Stimulated activated CD4-positive, alpha-beta T cell treated with anti-CD3 and anti-CD28 coated beads, TNF-alpha, amount 100 ng/mL, for 1 hour (primary cell): ENCODE measurements around the gene LRRD1.
"Not testable (repeated sequence)": the region's sequence is repeated elsewhere in the genome, so short reads cannot be mapped to it uniquely, and the experiment has no call there.

Experiments
- DNase-seq, 3 donors: peaks; one replicate each; pipeline ENCODE4 v3.0.0-alpha.2; 2020; ENCODE audit warnings: low read depth in 3 of 3, low spot score in 1 of 3

LRRD1 gene

DNA sequence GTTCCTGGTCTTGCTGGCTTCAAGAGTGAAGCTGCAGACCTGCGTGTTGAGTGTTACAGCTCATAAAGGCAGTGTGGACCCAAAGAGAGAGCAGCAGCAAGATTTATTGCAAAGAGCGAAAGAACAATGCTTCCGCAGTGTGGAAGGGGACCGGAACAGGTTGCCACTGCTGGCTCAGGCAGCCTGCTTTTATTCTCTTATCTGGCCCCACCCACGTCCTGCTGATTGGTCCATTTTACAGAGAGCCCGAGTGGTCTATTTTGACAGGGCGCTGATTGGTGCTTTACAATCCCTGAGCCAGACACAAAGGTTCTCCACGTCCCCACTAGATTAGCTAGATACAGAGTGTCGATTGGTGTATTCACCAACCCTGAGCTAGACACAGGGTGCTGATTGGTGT is 36.2 kb downstream of the LRRD1 start:
- not testable (repeated sequence) for DNase-seq

DNA sequence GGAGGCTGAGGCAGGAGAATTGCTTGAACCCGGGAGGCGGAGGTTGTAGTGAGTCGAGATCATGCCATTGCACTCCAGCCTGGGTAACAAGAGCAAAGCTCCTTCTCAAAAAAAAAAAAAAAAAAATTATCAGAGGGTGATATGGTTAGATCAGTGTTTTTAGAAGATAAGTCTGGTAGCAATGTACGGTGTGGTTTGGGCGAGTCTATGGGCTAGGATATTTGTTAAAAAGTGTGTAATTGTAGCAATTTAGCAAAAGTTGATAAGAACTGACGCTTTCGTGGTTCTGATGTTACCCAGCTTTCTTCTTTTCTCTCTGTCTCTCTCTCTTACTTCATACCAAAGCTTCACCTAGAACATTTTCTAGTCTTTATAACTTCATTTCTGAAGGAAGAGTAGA is 37.8 kb downstream of the LRRD1 start:
- DNase-seq = no peak

DNA sequence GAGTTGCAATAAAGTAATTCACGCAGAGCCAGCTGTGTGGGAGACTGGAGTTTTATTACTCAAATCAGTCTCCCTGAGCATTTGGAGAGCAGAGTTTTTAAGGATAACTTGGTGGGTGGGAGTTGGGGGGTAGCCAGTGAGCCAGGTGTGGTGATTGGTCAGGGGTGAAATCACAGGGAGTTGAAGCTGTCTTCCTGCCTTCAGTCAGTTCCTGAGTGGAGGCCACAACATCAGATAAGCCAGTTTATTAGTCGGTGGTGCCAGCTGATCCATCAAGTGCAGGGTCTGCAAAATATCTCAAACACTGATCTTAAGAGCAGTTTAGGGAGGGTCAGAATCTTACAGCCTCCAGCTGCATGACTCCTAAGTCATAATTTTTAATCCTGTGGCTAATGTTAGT is 41.4 kb downstream of the LRRD1 start:
- DNase-seq = no peak

DNA sequence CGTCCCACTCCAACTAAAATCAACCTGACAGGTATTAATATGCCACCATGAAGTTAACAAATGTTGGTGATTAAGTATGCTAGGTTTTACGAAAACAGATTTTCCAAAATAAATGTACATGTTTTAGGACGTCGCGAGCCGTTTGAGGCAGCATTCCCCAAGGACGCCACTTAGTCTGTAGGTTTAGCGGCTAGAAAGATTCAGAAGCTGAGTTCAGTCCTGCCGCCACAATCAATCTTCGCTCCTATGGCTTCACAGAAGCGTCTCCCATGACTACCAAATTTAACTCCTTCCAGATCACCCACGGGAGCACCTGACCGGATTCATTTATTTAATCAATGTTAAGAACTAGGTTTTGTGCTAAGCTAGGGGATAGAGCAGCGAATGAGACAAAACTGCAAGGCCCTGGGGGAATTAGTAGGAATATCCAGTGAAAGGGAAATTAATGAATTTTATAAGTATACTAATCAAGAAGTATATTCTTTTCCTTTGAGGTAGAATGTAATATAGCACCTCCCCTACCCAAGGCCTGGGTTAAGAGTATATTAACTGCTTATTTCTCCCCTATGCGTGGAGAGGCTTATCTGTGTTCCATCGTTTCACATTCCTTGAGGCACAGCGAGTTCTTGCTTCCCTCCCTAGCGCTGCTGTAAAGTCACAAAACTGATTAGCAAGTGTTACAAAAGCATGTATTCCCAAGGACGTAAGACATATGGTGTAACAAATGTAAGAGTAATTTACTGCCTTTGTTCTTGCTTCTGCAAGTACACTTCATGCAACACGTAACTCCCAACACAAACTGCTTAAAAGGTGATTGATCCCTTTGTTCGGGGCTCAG is 43.7 kb downstream of the LRRD1 start:
- no peak for DNase-seq

DNA sequence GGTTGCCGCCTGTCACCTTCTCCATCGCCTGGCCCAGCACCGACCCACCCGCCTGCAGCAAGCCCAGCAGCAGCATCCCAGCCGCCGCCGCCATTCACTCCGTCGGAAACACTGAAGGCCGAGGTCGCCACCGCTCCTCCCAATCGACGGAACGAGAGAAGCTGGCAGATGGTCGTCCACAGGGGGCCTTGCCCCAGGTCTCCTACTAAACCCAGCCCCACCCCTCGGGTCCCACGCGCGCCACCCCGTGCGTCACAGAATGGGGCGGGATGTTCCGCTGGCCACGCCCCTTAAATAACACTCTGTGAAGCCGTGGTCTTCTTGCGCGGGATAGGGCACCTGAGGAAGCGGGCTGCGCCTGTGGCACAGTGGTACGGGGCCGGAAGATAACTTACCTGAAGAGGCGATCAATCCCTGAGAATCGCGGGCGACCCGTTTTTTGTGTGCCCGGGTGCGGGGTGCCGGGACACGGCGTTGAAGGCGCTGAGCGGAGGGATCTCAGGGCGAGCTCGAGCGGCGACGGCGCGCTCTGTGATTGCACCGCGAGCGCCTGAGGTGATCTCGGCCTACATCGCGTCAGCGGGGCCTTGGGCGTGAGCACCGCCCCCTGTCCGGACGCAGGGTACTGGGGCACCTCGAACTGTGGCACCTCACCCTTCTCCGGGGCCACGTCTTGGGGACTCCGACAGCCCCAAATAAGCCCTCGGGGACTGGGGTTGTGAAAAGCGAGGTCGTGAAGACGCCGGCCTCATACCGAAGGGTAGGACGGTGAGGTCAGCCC is 44.5 kb downstream of the LRRD1 start, which contains the start of gene CYP51A1:
TSS of gene CYP51A1 (minus strand) at position 207 of the 781 bp plus-strand sequence. CDS start at position 94, 113 bp downstream.
- DNase-seq = peak; percentile 75 to 90 (median 81)

DNA sequence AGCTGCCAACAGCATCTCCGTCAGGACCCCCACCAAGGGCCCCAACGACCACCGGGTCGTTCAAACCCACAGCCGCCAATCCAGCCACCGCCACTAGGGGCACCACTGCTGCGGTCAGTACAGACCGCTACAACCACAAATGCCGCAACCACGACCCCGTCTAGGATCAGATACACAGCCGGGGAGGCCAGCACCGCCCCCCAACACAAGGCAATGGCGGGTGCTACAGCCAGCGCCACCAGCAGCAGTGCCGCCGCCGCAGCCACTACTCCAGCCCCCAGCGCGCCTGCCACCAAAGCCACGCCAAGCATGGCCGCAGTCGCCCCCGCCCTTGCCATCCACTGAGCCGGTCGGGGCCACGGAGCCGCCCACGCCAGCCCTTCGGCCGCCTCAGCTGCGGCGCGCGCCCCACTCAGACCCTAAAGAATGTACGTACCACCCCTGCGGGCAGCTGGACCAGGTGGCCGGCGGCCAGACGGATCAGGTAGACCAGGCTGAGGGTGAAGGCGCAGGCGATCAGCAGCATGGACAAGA is 45.1 kb downstream of the LRRD1 start:
- peak in 2 of 3 donors; percentile 13 to 31 for DNase-seq

DNA sequence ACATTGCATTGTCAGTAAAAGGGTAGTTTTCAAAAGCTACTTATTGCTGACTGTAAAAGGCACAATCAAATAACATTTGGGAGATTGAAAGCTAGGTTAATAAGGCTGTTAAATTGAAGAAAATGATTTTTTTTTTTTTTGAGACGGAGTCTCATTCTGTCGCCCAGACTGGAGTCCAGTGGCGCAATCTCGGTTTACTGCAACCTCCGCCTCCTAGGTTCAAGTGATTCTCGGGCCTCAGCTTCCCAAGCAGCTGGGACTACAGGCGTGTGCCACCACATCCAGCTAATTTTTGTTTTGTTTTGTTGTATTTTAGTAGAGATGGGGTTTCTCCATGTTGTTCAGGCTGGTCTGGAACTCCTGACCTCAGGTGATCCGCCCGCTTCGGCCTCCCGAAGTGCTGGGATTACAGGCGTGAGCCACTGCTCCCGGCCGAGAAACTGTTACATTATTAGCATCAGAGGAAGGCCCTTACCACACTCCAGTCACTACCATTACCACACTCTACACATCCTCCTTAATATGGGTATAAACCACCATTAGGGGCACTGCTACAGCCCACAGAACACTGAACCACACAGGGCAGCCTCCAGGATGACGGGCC is 45.7 kb downstream of the LRRD1 start:
- DNase-seq = no peak

DNA sequence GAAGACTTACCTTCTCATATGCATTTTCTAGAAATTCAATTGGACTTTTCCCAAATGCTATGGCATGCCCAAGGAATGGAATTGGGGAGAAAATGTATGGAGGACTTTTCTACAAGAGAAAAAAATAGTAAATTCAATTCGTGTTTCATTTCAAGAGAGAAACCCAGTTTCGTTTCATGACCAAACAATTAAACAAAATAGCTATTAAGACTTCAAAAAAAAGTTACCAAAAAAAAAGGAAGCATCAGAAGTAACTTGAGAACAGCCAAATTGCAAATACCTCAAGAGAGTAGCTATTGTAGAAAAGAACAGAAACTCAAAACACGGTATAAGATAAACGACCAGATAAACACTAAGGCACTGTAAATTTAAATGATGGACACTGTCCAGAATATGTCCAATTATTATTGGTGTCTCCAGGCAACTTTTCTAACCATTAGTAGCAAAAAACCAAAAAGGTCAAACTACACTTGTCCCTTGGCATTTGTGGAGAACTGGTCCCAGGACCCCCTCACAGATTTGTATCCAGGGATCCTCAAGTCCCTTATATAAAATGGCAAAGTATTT is 47.1 kb downstream of the LRRD1 start:
- DNase-seq = no peak

DNA sequence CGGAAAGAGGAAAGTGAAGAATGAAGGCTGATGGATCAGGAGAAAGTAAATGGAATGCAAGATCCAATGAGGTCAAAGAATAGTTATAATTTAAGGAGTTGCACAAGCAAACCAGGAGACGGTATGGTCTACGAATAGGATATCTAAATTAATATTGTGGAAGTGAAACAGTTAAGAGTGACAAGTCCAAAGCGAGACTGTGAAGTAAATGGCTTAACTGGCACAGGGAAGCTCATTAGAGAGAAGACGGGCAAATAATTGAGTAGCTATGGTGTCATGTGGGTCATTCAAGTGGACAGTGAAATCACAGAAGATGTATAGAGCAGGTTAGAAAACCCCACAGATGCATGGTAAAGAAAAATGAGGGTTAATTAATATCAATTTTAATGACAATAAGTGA is 47.8 kb downstream of the LRRD1 start:
- no peak for DNase-seq

DNA sequence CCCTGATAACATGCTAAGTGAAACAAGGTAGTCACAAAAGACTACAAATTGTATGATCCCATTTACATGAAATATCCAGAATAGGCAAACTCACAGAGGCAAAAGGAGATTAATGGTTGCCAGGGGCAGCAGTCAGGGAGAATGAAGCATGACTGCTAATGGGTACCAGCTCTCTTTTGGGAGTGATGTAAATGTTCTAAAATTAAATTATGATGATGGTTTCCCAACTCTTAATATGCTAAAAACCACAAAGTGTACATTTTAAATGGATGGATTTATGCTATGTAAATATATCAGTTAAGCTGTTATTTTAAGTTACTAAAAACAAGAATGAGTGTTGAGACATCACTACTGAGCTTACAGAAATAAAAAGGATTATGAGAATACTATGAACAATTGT is 57.3 kb downstream of the LRRD1 start:
- DNase-seq = no peak

DNA sequence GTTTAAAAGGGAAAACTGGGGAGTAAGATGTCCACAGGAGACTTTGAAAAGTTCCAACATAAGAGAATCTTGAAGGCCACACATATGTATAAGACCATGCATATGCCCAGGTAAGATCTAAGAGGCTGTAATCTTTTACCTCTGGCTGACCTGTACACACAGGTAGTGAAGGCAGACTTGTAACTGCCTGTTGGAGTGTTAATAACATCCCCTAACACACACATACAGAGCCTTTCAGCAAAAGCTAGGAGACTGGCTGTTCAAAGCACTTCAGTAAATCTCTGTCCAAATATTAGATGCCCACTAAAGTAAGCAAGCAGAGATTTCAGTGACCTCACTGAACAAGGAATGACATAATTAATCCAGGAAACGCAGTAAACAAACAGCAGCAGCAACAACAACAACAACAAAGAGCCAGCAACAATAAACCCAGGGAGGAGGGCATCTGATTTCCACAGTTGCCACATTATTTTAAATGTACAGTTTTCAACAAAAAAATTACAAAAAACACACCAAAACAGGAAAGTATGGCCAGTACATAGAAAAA is 59.7 kb downstream of the LRRD1 start:
- DNase-seq = no peak

DNA sequence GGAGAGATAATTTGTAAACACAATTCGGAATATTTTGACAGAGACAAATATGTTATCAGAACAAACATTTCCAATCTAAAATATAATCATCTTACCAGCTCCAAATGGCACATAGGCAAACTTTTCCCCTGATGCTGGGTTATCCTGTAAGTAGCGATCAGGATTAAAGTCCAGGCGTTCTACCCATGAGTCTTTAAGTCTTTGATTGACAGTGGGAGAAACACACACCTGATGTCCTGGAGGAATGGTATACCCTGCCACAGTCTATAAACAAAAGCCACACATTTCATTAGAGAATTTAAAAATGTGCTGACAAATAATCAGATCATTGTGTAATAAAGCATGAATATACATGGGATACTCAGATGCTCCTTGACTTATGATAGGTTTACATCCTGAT is 62.0 kb downstream of the LRRD1 start:
- DNase-seq = no peak

DNA sequence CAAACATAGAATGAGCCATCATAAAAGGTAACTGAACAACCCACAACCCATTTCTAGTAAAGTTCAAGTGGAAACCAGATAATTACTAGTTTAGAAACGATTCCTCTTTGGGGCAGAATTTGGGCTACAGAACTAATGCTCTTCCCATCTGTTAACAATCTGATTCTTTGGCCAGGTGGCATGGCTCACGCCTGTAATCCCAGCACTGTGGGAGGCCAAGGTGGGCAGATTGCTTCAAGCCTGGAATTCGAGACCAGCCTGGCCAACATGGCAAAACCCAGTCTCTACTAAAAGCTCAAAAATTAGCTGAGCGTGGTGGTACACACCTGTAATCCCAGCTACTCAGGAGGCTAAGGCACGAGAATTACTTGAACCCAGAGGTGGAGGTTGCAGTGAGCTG is 63.1 kb downstream of the LRRD1 start:
- no peak for DNase-seq

DNA sequence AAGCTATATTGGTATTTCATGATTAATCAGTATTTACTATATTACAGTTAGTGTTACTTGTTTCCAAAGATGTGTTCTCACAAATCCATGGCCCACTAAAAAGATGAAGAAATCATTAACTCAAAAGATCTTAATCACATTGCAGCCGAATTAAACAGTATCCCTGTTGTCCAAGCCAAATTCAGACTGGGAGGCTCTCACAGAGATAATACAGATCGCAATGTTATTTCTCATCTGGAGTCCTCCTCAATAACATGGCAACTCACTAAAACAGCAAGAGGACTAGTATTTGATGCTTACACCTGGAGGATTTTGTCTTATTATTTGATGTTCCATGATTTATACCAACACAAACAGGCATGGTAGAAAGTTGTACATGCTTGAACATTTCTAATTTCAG is 68.1 kb downstream of the LRRD1 start:
- no peak for DNase-seq

DNA sequence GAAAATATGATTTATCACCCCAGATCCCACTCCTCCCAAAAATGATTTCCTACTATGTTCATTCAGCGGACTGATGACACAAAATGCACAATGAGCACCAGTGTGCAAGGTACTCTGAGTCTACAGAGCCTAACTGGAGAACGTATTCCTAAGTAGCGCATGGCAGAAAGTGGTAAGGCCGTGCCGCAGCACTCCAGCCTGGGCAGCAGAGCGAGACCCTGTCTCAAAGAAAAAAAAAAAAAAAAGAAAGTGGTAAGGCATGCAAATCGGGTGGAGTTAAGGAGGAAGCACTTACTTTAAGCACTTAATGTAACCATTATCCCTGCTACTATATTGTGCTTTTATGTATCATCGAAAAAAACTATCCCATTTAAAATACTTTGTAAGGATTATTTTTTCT is 70.1 kb downstream of the LRRD1 start:
- DNase-seq = no peak

DNA sequence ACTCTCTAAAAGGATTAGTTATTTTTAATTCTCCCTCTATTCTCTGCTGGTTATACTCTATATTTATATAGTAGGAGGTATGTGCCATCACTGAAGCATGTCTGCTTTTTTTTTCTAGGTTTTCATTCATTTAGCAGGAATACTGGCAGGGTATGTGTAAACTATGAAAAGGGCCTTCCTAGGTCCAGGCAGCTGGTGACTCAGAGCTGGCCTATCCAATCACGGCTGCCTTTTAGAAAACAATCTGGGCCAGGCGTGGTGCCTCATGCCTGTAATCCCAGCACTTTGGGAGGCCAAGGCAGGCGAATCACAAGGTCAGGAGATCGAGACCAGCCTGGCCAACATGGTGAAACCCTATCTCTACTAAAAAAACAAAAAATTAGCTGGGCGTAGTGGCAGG is 76.1 kb downstream of the LRRD1 start:
- DNase-seq = not testable (repeated sequence)

DNA sequence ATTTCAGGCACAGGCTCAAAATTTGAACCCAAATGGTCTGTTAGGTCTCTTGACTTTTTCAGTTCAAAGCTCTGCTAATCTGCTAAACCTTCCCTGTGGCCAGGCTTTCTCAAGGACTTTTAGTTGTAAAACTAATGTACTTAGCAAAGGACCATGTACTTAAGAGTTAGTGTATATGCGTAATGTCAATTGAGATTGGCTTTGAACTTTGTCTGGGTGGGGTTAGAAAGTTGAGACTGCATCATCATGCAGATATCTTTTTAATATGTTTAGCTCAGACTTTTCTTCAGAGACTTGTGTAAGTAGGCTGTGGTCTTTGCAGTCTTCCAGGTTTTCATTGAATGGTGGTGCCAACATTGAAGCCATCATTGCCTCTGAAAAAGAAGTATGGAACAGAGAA is 78.4 kb downstream of the LRRD1 start:
- DNase-seq = no peak

DNA sequence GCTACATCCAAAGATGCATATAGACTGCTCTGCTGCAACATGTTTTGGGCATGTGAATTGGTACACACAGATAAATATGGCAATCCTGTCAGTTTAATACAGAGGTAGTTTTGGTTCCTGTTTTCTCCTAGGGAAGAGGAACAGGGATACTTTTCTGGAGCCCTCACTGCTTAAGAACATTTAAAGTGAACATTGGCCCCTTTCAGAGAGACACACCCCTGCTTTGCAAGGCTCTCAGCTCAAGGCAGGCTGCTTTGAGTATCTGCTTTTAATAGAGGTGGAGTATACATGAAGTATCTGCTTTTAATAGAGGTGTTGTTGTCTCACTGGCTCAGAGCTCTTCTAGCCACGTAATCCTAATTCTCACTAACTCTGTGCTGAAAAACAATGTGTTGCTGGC is 83.6 kb downstream of the LRRD1 start:
- DNase-seq = no peak
